ENCODE results near the gene RUNX1. TPM values are rescaled to one million over a fixed set of nuclear protein-coding genes. Genes with fewer than 3 reads are reported as not detected.

The RUNX1 gene
- total RNA-seq, 1 donor: 40.9 TPM

DNA sequence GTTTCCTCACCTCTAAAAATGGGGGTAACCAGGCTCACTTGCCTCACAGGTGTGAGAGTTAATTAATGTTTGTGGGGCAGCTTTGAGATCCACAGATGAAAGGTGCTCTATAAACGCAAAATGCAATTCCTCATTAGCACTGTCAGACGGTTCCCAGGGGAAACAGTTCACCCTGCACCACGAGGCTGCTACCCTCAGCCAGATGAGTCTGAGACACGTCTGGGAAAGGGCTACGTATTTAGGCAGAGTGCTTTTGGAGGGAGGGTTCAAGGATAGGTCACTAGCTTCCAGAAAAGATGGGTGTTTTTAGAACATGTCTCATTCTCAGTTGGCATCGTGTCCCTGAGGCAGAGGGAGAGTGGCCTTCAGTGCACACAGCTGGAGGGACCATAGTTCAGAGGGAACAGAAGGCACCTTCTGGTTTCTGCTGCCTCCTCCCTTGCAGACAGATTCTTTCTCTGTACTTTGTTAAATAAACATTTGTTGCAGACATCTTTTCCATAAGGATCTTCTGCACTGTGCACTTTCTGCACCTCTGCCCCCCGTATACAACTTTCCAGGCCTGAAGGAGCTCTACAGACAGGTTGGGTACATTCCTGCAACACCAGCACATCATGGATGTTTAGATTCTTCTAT is 240.4 kb downstream of the RUNX1 start:
- Histone ChIP-seq H3K9me3 (ENCODE audit: low read depth, low read length) (no peaks in the 10 kb centered on the region), H4K20me1 (ENCODE audit: insufficient read depth, low read length) (peaks cover 2% of the 10 kb centered on the region), H3K4me3 (ENCODE audit: insufficient read depth, low read length) (peak overlapping the region; percentile 18), H3K4me1 (ENCODE audit: insufficient read depth, low read length) (peaks cover 60% of the 10 kb centered on the region), H3K4me2 (ENCODE audit: insufficient read depth, low read length) (peak overlapping the region; percentile 67), H3K79me2 (ENCODE audit: insufficient read depth, low read length) (peaks cover 59% of the 10 kb centered on the region), H3K27me3 (ENCODE audit: insufficient read depth, low read length) (no peaks in the 10 kb centered on the region), H2AFZ (ENCODE audit: low read length) (no peak overlapping the region), H3K27ac (ENCODE audit: low read depth, low read length) (peak overlapping the region; percentile 100), H3K36me3 (ENCODE audit: insufficient read depth, low read length) (peaks cover 41% of the 10 kb centered on the region)
- TF ChIP-seq, protein P1, sequence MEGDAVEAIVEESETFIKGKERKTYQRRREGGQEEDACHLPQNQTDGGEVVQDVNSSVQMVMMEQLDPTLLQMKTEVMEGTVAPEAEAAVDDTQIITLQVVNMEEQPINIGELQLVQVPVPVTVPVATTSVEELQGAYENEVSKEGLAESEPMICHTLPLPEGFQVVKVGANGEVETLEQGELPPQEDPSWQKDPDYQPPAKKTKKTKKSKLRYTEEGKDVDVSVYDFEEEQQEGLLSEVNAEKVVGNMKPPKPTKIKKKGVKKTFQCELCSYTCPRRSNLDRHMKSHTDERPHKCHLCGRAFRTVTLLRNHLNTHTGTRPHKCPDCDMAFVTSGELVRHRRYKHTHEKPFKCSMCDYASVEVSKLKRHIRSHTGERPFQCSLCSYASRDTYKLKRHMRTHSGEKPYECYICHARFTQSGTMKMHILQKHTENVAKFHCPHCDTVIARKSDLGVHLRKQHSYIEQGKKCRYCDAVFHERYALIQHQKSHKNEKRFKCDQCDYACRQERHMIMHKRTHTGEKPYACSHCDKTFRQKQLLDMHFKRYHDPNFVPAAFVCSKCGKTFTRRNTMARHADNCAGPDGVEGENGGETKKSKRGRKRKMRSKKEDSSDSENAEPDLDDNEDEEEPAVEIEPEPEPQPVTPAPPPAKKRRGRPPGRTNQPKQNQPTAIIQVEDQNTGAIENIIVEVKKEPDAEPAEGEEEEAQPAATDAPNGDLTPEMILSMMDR (IDR thresholded peaks at IDR 0.05; ENCODE audit: extremely low read depth, low read depth, low read length): no peak
- DNase-seq (ENCODE audit: insufficient read length, low spot score, missing footprints): peak; percentile 82

DNA sequence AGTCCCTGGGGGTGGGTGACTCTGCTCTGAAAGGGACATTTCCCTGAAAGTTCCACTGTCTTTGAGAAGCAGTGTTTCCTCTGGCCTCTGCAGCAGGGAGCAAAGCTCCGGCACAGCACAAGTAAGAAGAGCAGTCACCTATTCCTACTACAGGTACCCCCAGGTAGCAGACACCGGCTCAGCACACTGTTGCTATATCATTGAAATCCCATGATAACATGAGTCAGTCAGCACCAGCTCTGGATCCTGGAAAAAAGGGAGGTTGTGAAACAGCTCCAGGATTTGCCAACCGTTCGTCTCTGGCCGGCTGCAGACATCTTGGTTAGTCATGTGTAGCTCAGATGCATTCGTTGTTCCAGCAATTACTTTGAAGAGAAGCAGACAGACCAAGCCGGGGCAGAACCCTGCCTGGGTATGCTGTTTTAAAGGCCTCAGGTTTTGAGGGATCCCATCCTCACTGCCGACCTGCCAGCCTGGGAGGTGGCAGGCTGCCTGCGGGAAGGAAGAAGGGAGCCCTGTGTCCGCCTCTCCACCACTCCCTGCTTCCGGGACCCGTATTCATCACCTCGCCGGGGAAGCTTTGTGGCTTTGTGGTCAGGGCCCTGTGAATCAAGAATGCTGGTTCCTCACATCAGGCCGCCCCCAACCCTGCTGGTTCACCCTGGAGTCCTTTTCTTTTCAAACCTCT is 241.1 kb downstream of the RUNX1 start:
- peak; percentile 89 for DNase-seq (ENCODE audit: insufficient read length, low spot score, missing footprints)
- Histone ChIP-seq H4K20me1 (ENCODE audit: insufficient read depth, low read length) (peaks cover 2% of the 10 kb centered on the region), H3K9me3 (ENCODE audit: low read depth, low read length) (no peaks in the 10 kb centered on the region), H3K36me3 (ENCODE audit: insufficient read depth, low read length) (peaks cover 42% of the 10 kb centered on the region), H3K4me1 (ENCODE audit: insufficient read depth, low read length) (peaks cover 53% of the 10 kb centered on the region), H3K79me2 (ENCODE audit: insufficient read depth, low read length) (peaks cover 63% of the 10 kb centered on the region), H3K27me3 (ENCODE audit: insufficient read depth, low read length) (no peaks in the 10 kb centered on the region), H3K4me2 (ENCODE audit: insufficient read depth, low read length) (peak overlapping the region; percentile 67), H3K4me3 (ENCODE audit: insufficient read depth, low read length) (peak overlapping the region; percentile 44), H3K27ac (ENCODE audit: low read depth, low read length) (peak overlapping the region; percentile 100), H2AFZ (ENCODE audit: low read length) (no peak overlapping the region)
- TF ChIP-seq, protein P1 (IDR thresholded peaks at IDR 0.05; ENCODE audit: extremely low read depth, low read depth, low read length): no peak

DNA sequence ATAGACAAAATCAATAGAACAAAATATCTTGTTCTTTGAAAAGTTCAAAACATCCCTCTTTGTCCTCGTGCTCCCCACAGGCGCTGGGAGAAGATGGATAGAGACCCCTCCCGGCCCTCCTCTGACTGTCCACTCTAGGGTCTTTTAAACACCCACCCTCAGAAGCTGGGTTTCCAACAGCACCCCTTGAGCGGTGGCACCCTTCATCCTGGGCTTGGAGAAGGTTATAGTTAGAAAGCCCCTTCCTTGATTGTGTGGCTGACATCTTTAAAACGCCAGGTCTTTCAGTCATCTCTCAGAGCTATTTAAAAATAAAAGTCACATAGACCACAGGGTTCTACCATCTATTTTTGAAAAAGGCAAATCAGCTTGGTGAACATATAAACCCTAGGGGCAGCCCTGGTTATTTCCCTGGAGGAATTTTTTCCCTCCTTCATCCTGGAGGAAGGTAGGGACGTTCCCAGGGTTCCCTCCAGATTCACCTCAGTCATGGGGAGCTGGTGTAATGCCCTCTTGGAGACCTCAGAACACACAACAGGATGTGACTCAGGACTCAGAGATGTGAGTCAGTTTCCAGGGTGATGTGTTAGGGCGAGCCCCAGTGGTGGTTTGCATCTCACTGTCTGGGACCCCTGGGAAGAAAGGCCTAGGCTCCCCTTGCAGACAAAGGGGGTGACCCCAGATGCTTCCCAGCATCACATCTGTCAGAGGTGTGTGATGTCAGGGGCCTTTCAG is 241.8 kb downstream of the RUNX1 start:
- peak overlapping the region; percentile 44 for H3K4me3 ChIP-seq (ENCODE audit: insufficient read depth, low read length)
- peaks cover 49% of the 10 kb centered on the region for H3K36me3 ChIP-seq (ENCODE audit: insufficient read depth, low read length)
- H3K79me2 ChIP-seq (ENCODE audit: insufficient read depth, low read length): peaks cover 70% of the 10 kb centered on the region

More for the DNA sequence above, 241.8 kb downstream of the RUNX1 start:
- Histone ChIP-seq H3K9me3 (ENCODE audit: low read depth, low read length) (no peaks in the 10 kb centered on the region), H3K27ac (ENCODE audit: low read depth, low read length) (peak overlapping the region; percentile 100), H3K27me3 (ENCODE audit: insufficient read depth, low read length) (no peaks in the 10 kb centered on the region), H4K20me1 (ENCODE audit: insufficient read depth, low read length) (peaks cover 8% of the 10 kb centered on the region), H3K4me2 (ENCODE audit: insufficient read depth, low read length) (peak overlapping the region; percentile 67), H3K4me1 (ENCODE audit: insufficient read depth, low read length) (peaks cover 55% of the 10 kb centered on the region), H2AFZ (ENCODE audit: low read length) (no peak overlapping the region)
- DNase-seq (ENCODE audit: insufficient read length, low spot score, missing footprints): peak; percentile 69
- TF ChIP-seq, protein P1 (IDR thresholded peaks at IDR 0.05; ENCODE audit: extremely low read depth, low read depth, low read length): no peak

All from osteoblast (primary cell).